Measurements from ENCODE around the gene KRTAP10-6.
"Not testable (repeated sequence)": the region's sequence is repeated elsewhere in the genome, so short reads cannot be mapped to it uniquely, and the experiment has no call there.

Gene KRTAP10-6

DNA sequence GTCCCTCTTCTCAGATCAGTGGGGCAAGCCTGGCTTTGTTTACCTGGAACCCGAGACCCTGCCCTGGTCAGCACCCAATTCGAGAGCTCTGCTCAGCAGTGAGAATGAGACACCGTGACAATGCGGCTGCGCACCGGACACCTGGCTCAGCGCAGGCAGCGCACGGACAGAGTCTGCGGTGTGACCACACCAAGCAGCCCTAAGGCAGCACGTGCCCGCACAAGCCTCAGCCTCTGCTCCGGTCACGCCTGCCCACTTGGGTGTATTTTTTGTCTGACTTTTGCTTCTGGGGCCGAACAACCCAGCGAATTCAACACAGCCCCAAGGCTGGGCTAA is 24.3 kb upstream of the KRTAP10-6 start:
- no peak for DNase-seq (ENCODE audit: low spot score)

GRCh38 chr21:44615911-44616590 is 23.7 kb upstream of the KRTAP10-6 start:
- DNase-seq (ENCODE audit: low spot score), result no peak

- no peak for DNase-seq (ENCODE audit: low spot score)
Observed at GRCh38 chr21:44615466-44615865, 23.2 kb upstream of the KRTAP10-6 start.

GRCh38 chr21:44614961-44615391 is 22.7 kb upstream of the KRTAP10-6 start:
- no peak for DNase-seq (ENCODE audit: low spot score)

DNA sequence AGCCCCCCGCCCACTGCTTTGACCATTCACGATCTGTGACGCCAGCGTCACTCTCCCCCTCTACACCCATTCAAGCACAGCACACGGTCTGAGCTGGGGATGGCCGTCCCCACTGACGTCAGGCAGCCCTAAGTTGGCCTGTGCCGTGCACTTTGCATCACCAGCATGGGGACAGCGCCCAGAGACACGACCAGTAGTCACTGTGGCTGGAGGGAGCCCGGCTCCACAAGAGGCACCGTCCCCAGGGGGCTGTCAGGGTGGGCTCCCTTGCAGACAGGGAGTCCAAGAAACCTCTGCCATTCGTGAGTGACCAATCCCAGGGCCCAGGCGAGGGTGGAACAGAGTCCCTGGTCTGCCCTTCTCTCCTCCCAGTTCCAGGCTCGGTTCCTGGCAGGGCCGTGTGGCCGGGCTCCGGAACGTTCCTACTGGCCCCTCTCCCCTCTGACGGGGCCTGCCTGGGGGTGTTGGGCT is 21.9 kb upstream of the KRTAP10-6 start:
- no peak for DNase-seq (ENCODE audit: low spot score)

DNA sequence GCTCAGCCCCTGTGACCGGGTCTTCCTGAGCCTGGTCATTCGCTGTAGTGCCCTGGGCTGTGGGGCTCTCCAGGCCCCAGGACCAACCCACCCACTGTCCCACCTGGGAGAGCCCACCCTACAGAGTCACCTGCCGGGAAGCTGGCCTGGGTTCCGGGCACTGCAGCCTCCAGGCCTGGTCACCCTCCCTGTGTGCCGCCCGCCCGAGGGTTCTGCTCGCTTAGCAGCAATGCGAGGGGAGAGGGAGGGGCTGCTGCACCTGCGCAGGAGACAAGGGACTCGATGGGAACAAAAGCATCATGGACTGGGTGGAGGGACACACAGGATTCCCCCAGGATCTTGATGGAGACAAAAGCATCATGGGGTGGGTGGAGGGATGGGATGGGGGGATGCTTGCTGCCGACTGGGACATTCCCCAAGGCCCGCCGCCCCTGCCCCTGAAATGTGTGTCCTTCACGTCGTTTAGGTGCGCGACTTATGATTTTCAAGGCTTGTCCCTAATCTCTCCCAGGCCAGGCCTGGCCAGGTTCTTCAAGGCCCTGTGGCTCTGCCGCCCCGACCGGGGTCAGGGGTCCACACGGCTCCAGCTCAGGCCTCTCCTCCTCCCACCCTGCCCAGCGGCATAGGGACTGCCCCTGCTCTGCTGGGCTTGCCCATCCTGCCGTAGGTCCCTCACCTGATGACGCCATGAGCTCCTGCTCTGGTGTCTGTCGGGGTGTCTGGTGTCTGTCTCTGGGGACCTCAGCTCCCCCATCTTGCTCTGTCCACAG is 21.3 kb upstream of the KRTAP10-6 start:
- DNase-seq (ENCODE audit: low spot score), result no peak

- DNase-seq (ENCODE audit: low spot score), result no peak
Observed at GRCh38 chr21:44612669-44613229, 20.4 kb upstream of the KRTAP10-6 start.

- no peak for DNase-seq (ENCODE audit: low spot score)
Observed at GRCh38 chr21:44612029-44612486, 19.8 kb upstream of the KRTAP10-6 start, which contains the start of gene KRTAP10-8. Gene KRTAP10-8 (plus strand): TSS chr21:44612079. CDS start chr21:44612101, 22 bp downstream.

GRCh38 chr21:44611551-44611950 is 19.2 kb upstream of the KRTAP10-6 start:
- DNase-seq (ENCODE audit: low spot score), result no peak

DNA sequence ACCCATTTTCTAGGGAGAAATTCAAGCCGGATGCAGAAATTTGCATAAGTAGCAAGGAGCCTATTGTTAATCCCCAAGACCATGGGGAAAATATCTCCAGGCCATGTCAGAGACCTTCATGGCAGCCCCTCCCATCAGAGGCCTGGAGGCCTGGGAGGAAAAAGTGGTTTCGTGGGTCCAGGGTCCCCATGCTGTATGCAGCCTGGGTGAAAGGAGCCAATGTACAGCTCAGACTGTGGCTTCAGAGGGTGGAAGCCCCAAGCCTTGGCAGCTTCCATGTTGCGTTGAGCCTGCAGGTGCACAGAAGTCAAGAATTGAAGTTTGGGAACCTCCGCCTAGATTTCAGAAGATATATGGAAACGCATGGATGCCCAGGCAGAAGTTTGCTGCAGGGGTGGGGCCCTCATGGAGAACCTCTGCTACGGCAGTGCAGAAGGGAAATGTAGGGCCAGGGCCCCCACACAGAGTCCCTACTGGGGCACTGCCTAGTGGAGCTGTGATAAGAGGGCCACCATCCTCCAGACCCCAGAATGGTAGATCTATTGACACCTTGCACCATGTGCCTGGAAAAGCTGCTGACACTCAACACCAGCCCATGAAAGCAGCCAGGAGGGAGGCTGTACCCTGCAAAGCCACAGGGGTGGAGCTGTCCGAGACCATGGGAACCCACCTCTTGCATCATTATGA is 18.0 kb upstream of the KRTAP10-6 start:
- DNase-seq (ENCODE audit: low spot score), result not testable (repeated sequence)

DNA sequence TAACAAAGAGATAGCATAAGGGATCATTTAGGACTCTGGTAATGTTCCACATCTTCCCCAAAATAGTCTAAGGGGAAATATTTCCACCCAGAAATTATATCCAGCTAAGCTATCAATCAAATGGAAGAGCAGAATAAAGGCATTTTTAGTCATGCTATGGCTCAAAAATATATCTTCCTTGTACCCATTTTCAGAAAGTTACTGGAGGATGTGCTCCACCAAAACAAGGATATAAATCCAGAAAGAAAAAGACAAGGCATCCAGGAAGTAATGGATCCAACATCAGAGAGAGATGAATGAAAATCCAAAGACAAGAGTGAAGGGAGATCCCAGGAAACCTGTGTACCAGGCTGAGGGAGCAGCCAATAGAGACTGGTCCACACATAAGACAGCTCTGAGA is 16.9 kb upstream of the KRTAP10-6 start:
- DNase-seq (ENCODE audit: low spot score), result no peak

DNA sequence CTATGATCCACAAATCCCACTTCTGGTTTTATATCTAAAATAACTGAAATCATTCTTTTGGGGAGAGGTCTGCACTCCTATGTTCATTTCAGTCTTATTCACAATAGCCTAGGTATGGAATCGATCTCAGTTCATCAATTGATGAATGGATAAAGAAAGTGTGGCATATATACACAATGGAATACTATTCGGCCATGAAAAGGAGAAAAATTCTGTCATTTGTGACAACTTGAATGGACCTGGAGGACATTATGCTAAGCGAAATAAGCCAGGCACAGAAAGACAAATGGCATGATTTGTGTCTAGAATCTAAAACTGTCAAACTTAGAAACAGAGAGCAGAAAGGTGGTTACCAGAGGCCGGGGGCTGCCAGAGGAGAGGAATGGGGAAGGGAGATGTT is 14.2 kb upstream of the KRTAP10-6 start:
- no peak for DNase-seq (ENCODE audit: low spot score)

DNA sequence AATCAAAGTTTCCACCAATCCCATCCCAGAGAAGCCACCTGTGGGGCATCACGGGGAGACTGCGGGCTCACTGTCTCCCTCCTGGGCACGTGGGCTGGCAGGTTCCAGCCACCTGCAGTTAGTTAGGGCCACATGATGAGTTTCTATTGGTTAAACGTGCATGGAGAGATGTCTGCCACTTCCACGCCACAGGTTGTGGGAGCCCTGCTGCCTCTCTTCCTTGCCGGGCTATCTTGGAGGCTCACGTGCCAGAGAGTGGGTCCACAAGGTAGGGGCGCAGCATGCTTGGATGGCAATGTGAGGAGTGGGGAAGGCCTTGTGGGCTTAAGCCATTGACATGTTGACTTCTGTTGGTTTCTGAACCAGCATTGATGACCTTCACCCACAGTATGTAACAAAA is 11.6 kb upstream of the KRTAP10-6 start:
- DNase-seq (ENCODE audit: low spot score), result no peak

DNA sequence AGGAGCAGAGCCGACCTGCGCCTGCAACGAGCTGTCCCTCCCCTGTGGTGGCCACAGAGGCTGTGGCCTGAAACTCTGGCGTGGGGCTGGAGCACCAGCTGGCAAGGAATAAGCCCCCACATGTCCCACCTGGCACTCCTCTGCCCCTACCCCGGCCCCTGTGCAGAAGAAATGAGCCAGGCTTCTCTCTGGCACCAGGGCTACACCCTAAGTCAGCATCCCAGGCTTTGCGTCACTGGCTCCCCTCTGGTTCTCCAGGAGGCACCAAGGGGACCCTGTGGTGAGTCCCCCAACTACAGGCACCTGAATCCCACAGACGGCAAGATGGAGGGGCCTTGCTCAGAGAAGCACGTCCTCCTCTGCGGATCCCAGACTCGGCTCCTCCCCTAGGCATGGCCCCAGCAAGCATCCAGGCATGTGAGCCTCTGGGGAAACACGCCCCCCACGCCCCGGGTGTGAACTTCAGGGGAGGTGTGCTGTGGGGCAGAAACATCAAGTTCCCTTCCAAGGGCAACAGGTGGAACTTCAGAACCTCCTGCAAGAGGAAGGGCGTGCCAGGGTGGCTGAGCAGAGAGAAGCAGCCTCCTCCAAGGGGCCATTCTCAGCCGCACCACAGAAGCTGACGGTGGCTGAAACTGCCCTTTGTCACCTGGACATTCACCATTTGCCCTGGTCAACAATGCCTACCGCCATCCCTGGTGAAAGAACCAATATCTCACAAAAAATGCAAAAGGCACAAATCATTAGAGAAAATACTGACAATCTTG is 11.0 kb upstream of the KRTAP10-6 start:
- DNase-seq (ENCODE audit: low spot score), result no peak

DNA sequence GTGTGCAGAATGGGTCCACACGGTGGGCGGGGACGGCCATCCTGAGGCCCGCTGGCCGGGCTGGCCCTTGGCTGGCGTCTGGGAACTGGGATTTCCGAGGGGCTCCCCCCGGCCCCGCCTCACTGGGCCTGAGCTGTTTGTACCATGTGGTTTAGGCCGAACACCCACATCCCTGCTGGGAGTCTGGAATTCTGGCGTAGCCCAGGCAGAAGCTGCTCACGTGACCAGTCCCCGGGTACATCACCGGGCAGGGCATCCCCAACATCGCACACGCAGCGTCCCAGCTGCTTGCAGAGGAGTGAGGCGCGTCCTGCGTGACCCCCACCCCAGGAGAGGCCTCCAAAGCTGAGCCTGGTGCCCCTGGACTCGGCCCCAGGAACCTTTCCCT is 10.2 kb upstream of the KRTAP10-6 start:
- DNase-seq (ENCODE audit: low spot score), result no peak

DNA sequence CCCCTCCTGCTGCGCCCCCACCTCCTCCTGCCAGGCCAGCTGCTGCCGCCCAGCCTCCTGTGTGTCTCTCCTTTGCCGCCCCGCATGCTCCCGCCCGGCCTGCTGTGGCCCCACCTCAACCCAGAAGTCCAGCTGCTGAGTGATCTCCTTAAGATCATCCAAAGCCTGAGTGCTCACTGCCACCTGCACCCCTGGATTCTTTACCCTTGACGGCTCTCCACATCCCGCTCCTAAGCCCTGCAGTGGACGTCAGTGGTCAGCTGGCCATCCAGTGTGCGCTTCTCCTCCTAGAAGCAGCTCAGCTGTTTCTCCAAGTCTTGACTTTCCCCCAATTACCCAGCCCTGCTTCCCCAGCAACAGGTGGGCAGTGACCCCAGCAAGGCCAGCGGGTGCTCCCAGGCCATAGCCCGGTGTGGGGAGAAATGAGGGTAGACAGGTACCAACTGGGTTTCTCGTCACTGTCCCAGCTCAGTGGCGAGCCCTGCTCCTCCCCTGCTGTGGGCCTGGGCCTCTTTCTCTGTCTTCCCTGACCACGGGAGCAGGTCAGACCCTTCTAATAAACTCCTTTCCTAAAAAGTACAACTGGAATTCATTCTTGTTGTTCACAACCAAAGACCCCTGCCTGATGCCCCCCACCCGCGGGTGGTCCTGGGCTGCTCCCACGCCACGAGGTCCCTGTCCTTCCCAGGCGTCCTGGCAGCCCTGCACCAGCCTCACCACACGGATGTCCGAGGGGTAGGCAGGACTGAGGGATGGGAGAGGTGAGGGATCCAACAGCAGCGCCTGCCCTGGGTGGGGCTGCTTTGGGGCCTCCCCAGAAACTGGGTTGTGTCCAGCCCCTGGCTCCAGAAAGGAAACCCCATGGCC is 9.5 kb upstream of the KRTAP10-6 start:
- DNase-seq (ENCODE audit: low spot score), result no peak

GRCh38 chr21:44601091-44601490 is 8.8 kb upstream of the KRTAP10-6 start:
- DNase-seq (ENCODE audit: low spot score), result not testable (repeated sequence)

- DNase-seq (ENCODE audit: low spot score), result not testable (repeated sequence)
Observed at GRCh38 chr21:44600118-44600978, 8.0 kb upstream of the KRTAP10-6 start, which contains the start of gene KRTAP10-7. Gene KRTAP10-7 (plus strand): TSS chr21:44600597. CDS start chr21:44600622, 25 bp downstream.

GRCh38 chr21:44599264-44600029 is 7.1 kb upstream of the KRTAP10-6 start:
- no peak for DNase-seq (ENCODE audit: low spot score)

Data from AG08395 (cell line).